ENCODE measurements around the gene SSNA1. TPM values are rescaled to one million over a fixed set of nuclear protein-coding genes. Genes with fewer than 3 reads are reported as not detected.

SSNA1 gene
- total and polyA plus RNA-seq, 5 donors = 43.2 to 86.4 (median 50.1) TPM

- intact Hi-C loops (cut with DNase I) = no loop called here
- Histone ChIP-seq H3K27me3 (ENCODE audit: control insufficient read depth, insufficient read depth) (no peaks in the 10 kb centered on the region), H3K4me1 (ENCODE audit: control insufficient read depth, insufficient read depth, low read length) (peaks cover 5% of the 10 kb centered on the region), H3K27ac (ENCODE audit: low read length) (no peak overlapping the region), H3K4me3 (ENCODE audit: low read length) (no peak overlapping the region), H3K9me3 (ENCODE audit: control insufficient read depth, low read length) (no peaks in the 10 kb centered on the region)
- ATAC-seq (no peak), DNase-seq (peak in 1 of 3 donors; percentile 52)
- 89% methylated on average over 10 of the region's 10 CpGs for WGBS
These were observed 31.4 kb downstream of the SSNA1 start for GRCh38 chr9:137219757-137220316.

GRCh38 chr9:137220317-137221094, 32.0 kb downstream of the SSNA1 start:
- Histone ChIP-seq H3K27me3 (ENCODE audit: control insufficient read depth, insufficient read depth) (no peaks in the 10 kb centered on the region), H3K4me1 (ENCODE audit: control insufficient read depth, insufficient read depth, low read length) (peaks cover 5% of the 10 kb centered on the region), H3K9me3 (ENCODE audit: control insufficient read depth, low read length) (no peaks in the 10 kb centered on the region), H3K27ac (ENCODE audit: low read length) (no peak overlapping the region), H3K4me3 (ENCODE audit: low read length) (no peak overlapping the region)
- DNase-seq = peak in 1 of 3 donors; percentile 64
- no peak for ATAC-seq
- WGBS = 72% methylated on average over 52 of the region's 52 CpGs
- intact Hi-C loops (cut with DNase I) = no loop called here

GRCh38 chr9:137221095-137221505, 32.6 kb downstream of the SSNA1 start:
- WGBS = 69% methylated on average over 14 of the region's 14 CpGs
- intact Hi-C loops (cut with DNase I) = no loop called here
- no peaks in the 10 kb centered on the region for H3K27me3 ChIP-seq (ENCODE audit: control insufficient read depth, insufficient read depth)
- no peak overlapping the region for H3K27ac ChIP-seq (ENCODE audit: low read length)
- H3K4me1 ChIP-seq (ENCODE audit: control insufficient read depth, insufficient read depth, low read length) = peaks cover 5% of the 10 kb centered on the region
- H3K9me3 ChIP-seq (ENCODE audit: control insufficient read depth, low read length) = no peaks in the 10 kb centered on the region
- ATAC-seq (no peak), DNase-seq (peak in 1 of 3 donors; percentile 69)
- peak overlapping the region; percentile 61 for H3K4me3 ChIP-seq (ENCODE audit: low read length)

- ATAC-seq = no peak
These were observed 33.1 kb downstream of the SSNA1 start for GRCh38 chr9:137221506-137222111.

GRCh38 chr9:137222190-137223077, 34.0 kb downstream of the SSNA1 start, which contains the start of gene RNF208:
RNF208 (minus strand) TSS chr9:137222240; CDS start chr9:137221212, 1,028 bp downstream.
- no peaks in the 10 kb centered on the region for H3K27me3 ChIP-seq (ENCODE audit: control insufficient read depth, insufficient read depth)
- H3K9me3 ChIP-seq (ENCODE audit: control insufficient read depth, low read length) = no peaks in the 10 kb centered on the region
- peak within 1 kb of the TSS; percentile 46 for H3K27ac ChIP-seq (ENCODE audit: low read length)
- H3K4me3 ChIP-seq (ENCODE audit: low read length) = peak within 1 kb of the TSS; percentile 61
- 4% methylated on average over 88 of the region's 88 CpGs for WGBS
- H3K4me1 ChIP-seq (ENCODE audit: control insufficient read depth, insufficient read depth, low read length) = peaks cover 5% of the 10 kb centered on the region
- intact Hi-C loops (cut with DNase I) = no loop called here
- ATAC-seq (peak; percentile 1 to 6), DNase-seq (peak in 1 of 3 donors; percentile 79)

More at GRCh38 chr9:137221506-137222111, 33.1 kb downstream of the SSNA1 start:
- intact Hi-C loops (cut with DNase I) = no loop called here
- Histone ChIP-seq H3K4me1 (ENCODE audit: control insufficient read depth, insufficient read depth, low read length) (peaks cover 5% of the 10 kb centered on the region), H3K27me3 (ENCODE audit: control insufficient read depth, insufficient read depth) (no peaks in the 10 kb centered on the region), H3K27ac (ENCODE audit: low read length) (no peak overlapping the region), H3K9me3 (ENCODE audit: control insufficient read depth, low read length) (no peaks in the 10 kb centered on the region), H3K4me3 (ENCODE audit: low read length) (peak overlapping the region; percentile 61)
- WGBS = 7% methylated on average over 61 of the region's 61 CpGs
- peak in 1 of 3 donors; percentile 71 for DNase-seq

GRCh38 chr9:137223078-137223970, 34.8 kb downstream of the SSNA1 start:
- intact Hi-C loops (cut with DNase I) = no loop called here
- Histone ChIP-seq H3K27ac (ENCODE audit: low read length) (peak overlapping the region; percentile 61), H3K9me3 (ENCODE audit: control insufficient read depth, low read length) (no peaks in the 10 kb centered on the region), H3K4me3 (ENCODE audit: low read length) (peak overlapping the region; percentile 61), H3K27me3 (ENCODE audit: control insufficient read depth, insufficient read depth) (no peaks in the 10 kb centered on the region), H3K4me1 (ENCODE audit: control insufficient read depth, insufficient read depth, low read length) (peaks cover 5% of the 10 kb centered on the region)
- peak; percentile 92 to 93 for ATAC-seq
- DNase-seq = peak; percentile 98 to 99 (median 99)
- 2% methylated on average over 63 of the region's 63 CpGs for WGBS

GRCh38 chr9:137224830-137225694, 36.6 kb downstream of the SSNA1 start, which contains the start of gene CYSRT1:
CYSRT1 (plus strand) TSS chr9:137225174; CDS start chr9:137225622, 448 bp downstream.
- Histone ChIP-seq H3K4me3 (ENCODE audit: low read length) (peak within 1 kb of the TSS; percentile 61), H3K9me3 (ENCODE audit: control insufficient read depth, low read length) (no peaks in the 10 kb centered on the region), H3K4me1 (ENCODE audit: control insufficient read depth, insufficient read depth, low read length) (peaks cover 5% of the 10 kb centered on the region), H3K27ac (ENCODE audit: low read length) (no peak within 1 kb of the TSS), H3K27me3 (ENCODE audit: control insufficient read depth, insufficient read depth) (no peaks in the 10 kb centered on the region)
- WGBS = 55% methylated on average over 23 of the region's 23 CpGs
- intact Hi-C loops (cut with DNase I) = loop anchor here in 3 of 4 donors (5.0 kb wide), 1 partner anchor 103 kb away; no protein-coding TSS in a partner anchor
- peak in 2 of 3 donors; percentile 30 to 66 for DNase-seq
- no peak for ATAC-seq

- Histone ChIP-seq H3K9me3 (ENCODE audit: control insufficient read depth, low read length) (no peaks in the 10 kb centered on the region), H3K4me1 (ENCODE audit: control insufficient read depth, insufficient read depth, low read length) (peaks cover 5% of the 10 kb centered on the region), H3K27ac (ENCODE audit: low read length) (no peak overlapping the region), H3K4me3 (ENCODE audit: low read length) (no peak overlapping the region), H3K27me3 (ENCODE audit: control insufficient read depth, insufficient read depth) (no peaks in the 10 kb centered on the region)
- intact Hi-C loops (cut with DNase I) = loop anchor here in 3 of 4 donors (5.0 kb wide), 1 partner anchor 104 kb away; no protein-coding TSS in a partner anchor
- WGBS = 80% methylated on average over 21 of the region's 21 CpGs
- DNase-seq (peak in 2 of 3 donors; percentile 17 to 58), ATAC-seq (no peak)
These were observed 37.3 kb downstream of the SSNA1 start for GRCh38 chr9:137225699-137226331.
